ENCODE results near the gene VPS25. TPM values are rescaled to one million over a fixed set of nuclear protein-coding genes. Genes with fewer than 3 reads are reported as not detected.
A peak's percentile ranks its signal among the peaks of the same experiment; 100 is the strongest.
"Not testable (repeated sequence)": the region's sequence is repeated elsewhere in the genome, so short reads cannot be mapped to it uniquely, and the experiment has no call there.

VPS25 gene
- 10 to 100 TPM; 85.0 to 90.7 (median 88.9) TPM for polyA plus RNA-seq (ENCODE audit: insufficient read length in 4 of 4)

DNA sequence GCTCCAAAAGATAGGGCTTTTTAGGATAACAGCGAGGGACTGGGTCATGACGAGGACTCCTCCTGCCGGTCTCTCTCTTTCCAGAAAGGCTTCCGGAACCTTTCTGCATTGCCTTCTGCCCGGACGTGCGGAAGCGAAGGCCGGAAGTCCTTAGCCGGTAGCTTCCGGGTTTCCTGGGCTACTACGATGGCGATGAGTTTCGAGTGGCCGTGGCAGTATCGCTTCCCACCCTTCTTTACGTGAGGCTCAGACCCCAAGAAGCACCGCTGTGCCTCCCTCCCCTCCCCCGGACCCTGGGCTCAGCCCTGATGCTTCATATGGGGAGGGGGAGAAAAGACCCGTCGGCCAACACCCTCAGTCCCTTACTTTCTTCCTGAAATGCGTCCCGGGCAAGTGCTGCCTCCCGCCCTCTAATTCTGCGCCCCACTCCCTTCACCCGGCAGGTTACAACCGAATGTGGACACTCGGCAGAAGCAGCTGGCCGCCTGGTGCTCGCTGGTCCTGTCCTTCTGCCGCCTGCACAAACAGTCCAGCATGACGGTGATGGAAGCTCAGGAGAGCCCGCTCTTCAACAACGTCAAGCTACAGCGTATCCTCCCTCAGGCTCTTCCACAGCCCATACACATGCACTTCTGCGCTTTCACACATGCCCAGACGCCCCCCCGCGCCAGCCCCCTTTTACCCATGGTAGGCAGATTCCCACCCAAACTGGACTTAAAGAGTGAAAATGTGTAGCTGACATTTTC is at the start of gene VPS25:
VPS25 (plus strand) TSS at position 160 of the 746 bp plus-strand sequence; CDS start at position 187, 27 bp downstream.
- peak; percentile 65 to 69 (median 67) for DNase-seq (ENCODE audit: low read depth in 4 of 4, low spot score in 3 of 4)

DNA sequence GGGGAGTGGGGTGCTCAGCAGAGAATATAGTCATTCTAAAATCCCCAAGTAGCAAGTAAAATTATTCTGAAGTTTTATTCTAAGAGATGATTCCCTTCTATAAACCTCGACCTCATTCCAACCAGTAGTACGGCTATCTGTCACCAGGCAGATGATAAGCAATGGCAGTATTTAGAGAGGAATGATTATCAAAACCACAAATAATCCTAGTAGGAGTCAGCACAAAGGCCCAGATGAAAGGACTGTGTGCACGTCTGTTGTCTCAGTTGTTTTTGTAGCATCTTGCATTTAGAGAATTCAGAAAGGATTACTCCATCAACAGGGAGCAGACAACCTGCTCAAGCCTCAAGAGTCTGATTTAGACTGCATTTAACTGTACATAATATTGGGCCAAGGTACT is 49.6 kb upstream of the VPS25 start:
- no peak for DNase-seq (ENCODE audit: low read depth in 4 of 4, low spot score in 3 of 4)

DNA sequence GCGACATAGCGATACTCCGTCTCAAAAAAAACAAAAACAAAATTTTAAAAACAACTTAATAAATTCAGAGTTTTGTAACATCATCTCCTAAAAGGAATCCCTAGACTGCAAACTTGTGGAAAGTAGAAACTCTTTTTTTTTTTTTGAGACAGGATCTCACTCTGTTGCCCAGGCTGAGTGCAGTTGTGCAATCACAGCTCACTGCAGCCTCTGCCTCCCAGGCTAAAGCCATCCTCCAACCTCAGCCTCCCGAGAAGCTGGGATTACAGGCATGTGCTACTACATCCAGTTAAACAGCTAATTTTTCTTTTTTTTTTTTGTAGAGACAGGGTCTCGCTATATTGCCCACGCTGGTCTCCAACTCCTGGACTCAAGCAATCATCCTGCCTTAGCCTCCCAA is 48.1 kb upstream of the VPS25 start:
- DNase-seq (ENCODE audit: low read depth in 4 of 4, low spot score in 3 of 4) = no peak

DNA sequence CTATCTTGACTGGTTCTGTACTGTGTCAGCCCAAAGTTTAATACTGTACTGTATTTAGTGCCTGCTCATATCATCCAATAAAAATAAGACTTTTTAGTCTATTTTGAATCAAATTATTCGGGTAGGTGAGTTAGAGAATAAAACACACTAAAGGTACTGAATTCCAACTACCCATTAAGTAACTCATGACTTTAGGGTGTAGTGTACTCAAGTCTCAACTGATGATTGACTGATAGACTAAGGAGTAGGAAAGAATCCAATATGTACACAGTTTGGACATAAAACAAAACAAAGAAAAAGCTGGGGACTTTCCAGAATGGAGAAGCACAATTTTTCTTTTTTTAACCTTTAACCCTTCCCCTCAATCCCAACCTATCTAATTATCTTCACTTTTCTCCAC is 32.5 kb upstream of the VPS25 start:
- DNase-seq (ENCODE audit: low read depth in 4 of 4, low spot score in 3 of 4) = no peak

- DNase-seq (ENCODE audit: low read depth in 4 of 4, low spot score in 3 of 4) = not testable (repeated sequence)
Measured at GRCh38 chr17:42742916-42743315, 30.3 kb upstream of the VPS25 start.

- no peak for DNase-seq (ENCODE audit: low read depth in 4 of 4, low spot score in 3 of 4)
Measured at GRCh38 chr17:42743595-42744282, 29.5 kb upstream of the VPS25 start.

GRCh38 chr17:42744283-42744805 is 28.9 kb upstream of the VPS25 start:
- peak in 3 of 4 donors; percentile 18 to 34 (median 28) for DNase-seq (ENCODE audit: low read depth in 4 of 4, low spot score in 3 of 4)

GRCh38 chr17:42744806-42745617 is 28.2 kb upstream of the VPS25 start, which contains the start of gene EZH1:
EZH1 (minus strand) TSS chr17:42745040; CDS start chr17:42728941, 16,099 bp downstream.
- peak; percentile 79 to 87 (median 84) for DNase-seq (ENCODE audit: low read depth in 4 of 4, low spot score in 3 of 4)

GRCh38 chr17:42748202-42748907 is 24.9 kb upstream of the VPS25 start:
- no peak for DNase-seq (ENCODE audit: low read depth in 4 of 4, low spot score in 3 of 4)

- DNase-seq (ENCODE audit: low read depth in 4 of 4, low spot score in 3 of 4) = no peak
Measured at GRCh38 chr17:42748908-42749798, 24.1 kb upstream of the VPS25 start.

- no peak for DNase-seq (ENCODE audit: low read depth in 4 of 4, low spot score in 3 of 4)
Measured at GRCh38 chr17:42750739-42751344, 22.4 kb upstream of the VPS25 start.

- DNase-seq (ENCODE audit: low read depth in 4 of 4, low spot score in 3 of 4) = no peak
Measured at GRCh38 chr17:42751628-42752027, 21.6 kb upstream of the VPS25 start.

GRCh38 chr17:42754782-42755181 is 18.5 kb upstream of the VPS25 start:
- DNase-seq (ENCODE audit: low read depth in 4 of 4, low spot score in 3 of 4) = no peak

DNA sequence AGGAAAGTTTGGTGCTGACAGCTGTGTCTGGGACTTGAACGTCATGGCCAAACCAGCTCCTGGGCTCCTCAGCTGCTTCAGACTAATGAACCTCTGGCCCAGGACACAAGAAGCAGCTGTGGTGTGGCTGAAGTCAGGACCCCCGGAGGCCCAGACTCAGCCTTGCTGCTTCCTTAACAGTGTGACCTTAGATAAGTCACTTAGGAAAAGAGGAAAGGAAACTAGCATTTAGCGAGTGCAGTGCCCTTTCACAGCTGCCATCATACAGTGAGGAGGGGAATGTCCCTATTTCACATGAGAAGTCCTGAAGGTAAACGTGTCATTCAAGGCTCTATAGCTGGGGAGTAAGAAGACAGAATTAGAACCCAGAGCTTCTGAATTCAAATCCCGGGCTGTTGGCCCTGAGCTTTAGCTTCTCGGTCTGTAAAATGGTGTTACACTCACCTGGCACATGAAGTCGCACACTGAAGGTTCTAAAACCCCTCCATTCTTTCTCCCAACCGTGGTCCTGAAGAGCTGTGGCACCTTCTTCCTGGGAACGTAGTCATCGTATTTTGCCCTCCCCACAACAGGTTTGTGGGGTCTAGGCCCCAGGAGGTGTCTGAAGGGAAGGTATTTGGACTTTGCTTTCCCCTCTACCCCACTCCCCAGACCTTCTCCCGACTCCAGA is 13.1 kb upstream of the VPS25 start:
- DNase-seq (ENCODE audit: low read depth in 4 of 4, low spot score in 3 of 4) = no peak

- no peak for DNase-seq (ENCODE audit: low read depth in 4 of 4, low spot score in 3 of 4)
Measured at GRCh38 chr17:42760652-42761581, 12.3 kb upstream of the VPS25 start, which contains the start of gene RAMP2. RAMP2 (plus strand) TSS chr17:42761227; CDS start chr17:42761262, 35 bp downstream.

DNA sequence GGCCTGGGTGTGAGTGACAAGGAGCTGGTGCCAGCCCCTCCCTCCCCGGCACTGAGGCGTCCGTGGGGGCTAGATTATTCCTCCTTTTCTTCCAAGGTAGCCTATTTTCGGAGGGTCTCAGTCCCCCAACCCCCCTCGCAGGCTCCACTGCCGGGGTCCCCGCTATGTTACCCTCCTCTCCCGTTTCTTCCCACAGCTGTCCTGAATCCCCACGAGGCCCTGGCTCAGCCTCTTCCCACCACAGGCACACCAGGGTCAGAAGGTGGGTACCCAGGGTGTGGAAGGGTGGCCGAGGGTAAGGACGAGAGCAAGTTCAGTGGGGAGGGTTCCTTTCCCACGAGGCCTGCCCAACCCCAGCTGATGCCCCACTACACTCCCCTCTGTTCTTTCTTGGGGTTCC is 11.6 kb upstream of the VPS25 start:
- DNase-seq (ENCODE audit: low read depth in 4 of 4, low spot score in 3 of 4) = no peak

DNA sequence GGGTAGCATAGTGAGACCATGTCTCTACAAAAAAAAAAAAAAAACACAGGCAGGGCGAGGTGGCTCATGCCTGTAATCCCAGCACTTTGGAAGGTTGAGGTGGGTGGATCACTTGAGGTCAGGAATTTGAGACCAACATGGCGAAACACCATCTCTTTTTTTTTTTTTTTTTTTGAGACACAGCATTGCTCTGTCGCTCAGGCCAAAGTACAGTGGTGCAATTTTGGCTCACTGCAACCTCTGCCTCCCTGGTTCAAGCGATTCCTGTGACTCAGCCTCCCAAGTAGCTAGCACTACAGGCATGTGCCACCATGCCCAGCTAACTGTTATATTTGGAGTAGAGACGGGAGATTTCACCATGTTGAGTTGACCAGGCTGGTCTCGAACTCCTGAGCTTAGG is 7.1 kb upstream of the VPS25 start:
- no peak for DNase-seq (ENCODE audit: low read depth in 4 of 4, low spot score in 3 of 4)
